GM23248 (cell line): ENCODE measurements around the gene FRY.

ENCODE experiments used
- EZH2 ChIP-seq: fragments of 200-600 bp; sonication (generic); IDR thresholded peaks from 2 replicates; pipeline ENCODE4 v1.6.1; 2018; ENCODE audit warnings: antibody characterized with exemption, mild to moderate bottlenecking; ENCODE audit not compliant: insufficient read depth, poor library complexity, severe bottlenecking
- EZH2phosphoT487 ChIP-seq: fragments of 200-600 bp; sonication (generic); IDR thresholded peaks from 2 replicates; pipeline ENCODE4 v1.6.1; 2018; ENCODE audit warnings: antibody characterized with exemption, moderate library complexity, mild to moderate bottlenecking, low read depth; ENCODE audit not compliant: insufficient read depth

DNA sequence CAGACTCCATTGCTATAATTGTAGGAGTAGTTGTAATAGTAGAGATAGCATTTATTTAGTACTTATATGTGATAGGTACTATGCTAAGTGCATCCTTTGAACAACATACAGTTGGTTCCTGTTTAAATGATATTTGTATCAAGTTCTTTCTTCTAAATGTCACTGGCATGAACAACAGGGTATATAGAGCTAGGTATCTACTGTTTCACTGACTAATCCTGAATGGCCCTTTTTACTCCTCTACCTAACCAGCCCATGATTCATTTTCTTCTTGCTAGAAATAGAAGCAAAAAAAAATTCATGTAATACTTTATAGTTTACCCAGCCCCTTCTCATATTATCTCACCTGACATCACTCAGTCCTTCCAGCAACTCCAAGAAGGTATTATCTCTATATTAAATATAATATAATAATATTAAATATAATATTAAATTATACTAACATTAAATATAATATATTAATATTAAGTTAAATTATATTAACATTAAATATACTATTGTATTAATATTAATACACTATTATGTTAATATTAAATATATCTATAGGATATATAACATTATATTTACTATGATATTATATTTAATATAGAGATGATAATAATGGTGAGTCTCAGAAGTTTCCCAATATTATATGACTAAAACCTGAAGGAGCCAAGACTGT lies 74.2 kb downstream of the FRY start:
- TF ChIP-seq EZH2 (no peak), EZH2phosphoT487 (no peak)
